SK-N-SH (cell line): ENCODE results near the gene SAMD15. TPM values are rescaled to one million over a fixed set of nuclear protein-coding genes. Genes with fewer than 3 reads are reported as not detected.

Experiments
- CTCF ChIA-PET: fragments of 300-600, 350-600 bp; formaldehyde crosslinking; extraction: SDS; loops from one replicate; lab custom pipeline; 2021; lab: Yijun Ruan, JAX
- POLR2A ChIA-PET: fragments of 350-600 bp; sonication (Branson Sonifier 250); formaldehyde crosslinking; extraction: SDS; loops from one replicate; lab custom pipeline; 2020; ENCODE audit warnings: antibody characterized with exemption, inconsistent platforms; lab: Yijun Ruan, JAX
- DNase-seq: peaks from one replicate; pipeline ENCODE4 v3.0.0; 2012
- H2AFZ ChIP-seq: fragments of 200-600 bp; sonication (generic); 2 replicates; pipeline ENCODE4 v1.8.1; 2016; ENCODE audit warnings: antibody characterized with exemption, mild to moderate bottlenecking, low read depth
- H3F3A ChIP-seq: fragments of 200-600 bp; sonication (generic); replicated peaks from 2 replicates; pipeline ENCODE3; 2016; ENCODE audit warnings: antibody characterized with exemption, mild to moderate bottlenecking; ENCODE audit not compliant: insufficient read depth
- H3K27ac ChIP-seq, 2 experiments: fragments of 200-500 bp in 1 of 2; fragments of 200-600 bp in 1 of 2; sonication (Bioruptor generic) in 1 of 2; sonication (generic), shearing (Covaris generic) in 1 of 2; 2 replicates each; pipeline versions ENCODE4 v1.5.1 to v1.6.1; 2014 to 2016; ENCODE audit warnings: low read depth in 2 of 2, inconsistent platforms in 1 of 2, low read length in 1 of 2, mild to moderate bottlenecking in 1 of 2, mixed read lengths in 1 of 2
- H3K27me3 ChIP-seq: fragments of 200-600 bp; sonication (generic), shearing (Covaris generic); 2 replicates; pipeline ENCODE4 v1.6.1; 2016; ENCODE audit warnings: mixed run types; ENCODE audit not compliant: insufficient read depth
- H3K36me3 ChIP-seq, 2 experiments: fragments of 200-500 bp in 1 of 2; fragments of 200-600 bp in 1 of 2; sonication (Bioruptor generic) in 1 of 2; sonication (generic) in 1 of 2; replicated peaks in 1 of 2; 2 replicates each; pipeline versions ENCODE3 to v1.5.1; 2014 to 2016; ENCODE audit warnings: low read length in 1 of 2, mild to moderate bottlenecking in 1 of 2; ENCODE audit not compliant: insufficient read depth in 2 of 2, control insufficient read depth in 1 of 2
- H3K4me1 ChIP-seq, 2 experiments: fragments of 200-500 bp in 1 of 2; fragments of 200-600 bp in 1 of 2; sonication (Bioruptor generic) in 1 of 2; sonication (generic), shearing (Covaris generic) in 1 of 2; 2 replicates each; pipeline versions ENCODE4 v1.5.1 to v1.6.1; 2014 to 2016; ENCODE audit warnings: low read depth in 1 of 2, low read length in 1 of 2, mixed run types in 1 of 2; ENCODE audit not compliant: insufficient read depth in 2 of 2, control insufficient read depth in 1 of 2
- H3K4me2 ChIP-seq: fragments of 200-600 bp; sonication (generic), shearing (Covaris generic); 2 replicates; pipeline ENCODE4 v1.6.1; 2017; ENCODE audit warnings: mixed run types
- H3K4me3 ChIP-seq, 2 experiments: fragments of 200-500 bp in 1 of 2; fragments of 200-600 bp in 1 of 2; sonication (Bioruptor generic) in 1 of 2; sonication (generic), shearing (Covaris generic) in 1 of 2; 2 replicates each; pipeline versions ENCODE4 v1.5.1 to v1.8.1; 2014 to 2016; ENCODE audit warnings: low read depth in 2 of 2, inconsistent platforms in 1 of 2, low read length in 1 of 2, mild to moderate bottlenecking in 1 of 2, mixed read lengths in 1 of 2, moderate library complexity in 1 of 2
- H3K79me2 ChIP-seq: fragments of 200-600 bp; sonication (generic); 2 replicates; pipeline ENCODE4 v1.8.1; 2017; ENCODE audit warnings: mild to moderate bottlenecking; ENCODE audit not compliant: insufficient read depth
- H3K9ac ChIP-seq: fragments of 200-600 bp; sonication (generic); 2 replicates; pipeline ENCODE4 v1.6.1; 2017; ENCODE audit warnings: mixed run types
- H3K9me2 ChIP-seq: fragments of 200-600 bp; sonication (generic); 2 replicates; pipeline ENCODE4 v1.6.1; 2017; ENCODE audit warnings: mixed run types
- H3K9me3 ChIP-seq: fragments of 200-600 bp; sonication (generic); 2 replicates; pipeline ENCODE4 v1.6.1; 2017; ENCODE audit warnings: mixed run types, mild to moderate bottlenecking, moderate library complexity
- H4K20me1 ChIP-seq: fragments of 200-600 bp; sonication (generic); 2 replicates; pipeline ENCODE4 v1.6.1; 2017; ENCODE audit warnings: mild to moderate bottlenecking, mixed run types; ENCODE audit not compliant: insufficient read depth
- CHD2 ChIP-seq: fragments of 150-350 bp; IDR thresholded peaks from 2 replicates; pipeline ENCODE4 v1.6.1; 2018; ENCODE audit warnings: low read length; ENCODE audit not compliant: partially characterized antibody
- EZH2phosphoT487 ChIP-seq: fragments of 200-600 bp; sonication (generic); IDR thresholded peaks from 2 replicates; pipeline ENCODE4 v1.6.1; 2017; ENCODE audit warnings: low read depth, mixed run types, mild to moderate bottlenecking, antibody characterized with exemption, moderate library complexity, borderline replicate concordance
- FOSL2 ChIP-seq: IDR thresholded peaks from 2 replicates; pipeline ENCODE4 v1.4.0; 2012; ENCODE audit warnings: low read depth, mild to moderate bottlenecking, moderate library complexity, borderline replicate concordance
- FOXJ3 ChIP-seq: sonication (generic); formaldehyde crosslinking; IDR thresholded peaks from 2 replicates; pipeline ENCODE4 v1.5.1; 2020; ENCODE audit warnings: mild to moderate bottlenecking, missing genetic modification reagents
- IRF3 ChIP-seq: fragments of 150-350 bp; IDR thresholded peaks from 2 replicates; pipeline ENCODE4 v1.6.1; 2016; ENCODE audit warnings: mild to moderate bottlenecking, low read depth, low read length
- MAX ChIP-seq: IDR thresholded peaks from 2 replicates; pipeline ENCODE4 v1.4.0; 2012; ENCODE audit warnings: low read depth
- PBX3 ChIP-seq: IDR thresholded peaks from 2 replicates; pipeline ENCODE4; 2012
- POLR2AphosphoS5 ChIP-seq: IDR thresholded peaks from 2 replicates; pipeline ENCODE4 v1.6.1; 2012; ENCODE audit warnings: low read depth, low read length
- REST ChIP-seq: IDR thresholded peaks from 2 replicates; pipeline ENCODE4 v1.6.1; 2012; ENCODE audit warnings: mild to moderate bottlenecking, low read depth, low read length, moderate library complexity
- RXRA ChIP-seq: IDR thresholded peaks from 2 replicates; pipeline ENCODE4 v1.4.0; 2012; ENCODE audit warnings: low read depth, mild to moderate bottlenecking, borderline replicate concordance
- SIN3A ChIP-seq: IDR thresholded peaks from 2 replicates; pipeline ENCODE4 v1.6.1; 2012; ENCODE audit warnings: low read depth, mild to moderate bottlenecking, low read length, moderate library complexity, borderline replicate concordance
- TCF12 ChIP-seq: IDR thresholded peaks from 2 replicates; pipeline ENCODE4 v1.4.0; 2012
- USF2 ChIP-seq: fragments of 150-350 bp; IDR thresholded peaks from 2 replicates; pipeline ENCODE4 v1.6.1; 2017; ENCODE audit warnings: antibody characterized with exemption, low read length, low read depth, borderline replicate concordance
- WGBS: methylation state at CpG from one replicate; pipeline ENCODE4 v1.1.6; 2017; ENCODE audit warnings: low lambda C conversion rate; 5-methylcytosine and 5-hydroxymethylcytosine counted together
- polyA plus RNA-seq, 3 experiments: library from polyadenylated mRNA; depleted of rRNA; stranded (reverse); fragments of >200 nt; gene quantifications; 2 replicates each; pipeline ENCODE4 v1.2.3, GENCODE V29; 2012

SAMD15 gene
- polyA plus RNA-seq, 1 of the 3 experiments (the other 2 are of a cell fraction), result 1.7 TPM

GRCh38 chr14:77400216-77400615 lies 23.0 kb downstream of the SAMD15 start:
- CTCF ChIA-PET, result no interaction called here

GRCh38 chr14:77403768-77404167 lies 26.6 kb downstream of the SAMD15 start:
- no peaks in the 10 kb centered on the region for H4K20me1 ChIP-seq
- no peaks in the 10 kb centered on the region for H3K79me2 ChIP-seq
- H3K27me3 ChIP-seq, result no peaks in the 10 kb centered on the region
- H3K9ac ChIP-seq, result no peak overlapping the region
- 86% methylated on average over 3 of the region's 3 CpGs for WGBS
- no peak for DNase-seq
- no peaks in the 10 kb centered on the region for H3K9me3 ChIP-seq
- H3K4me2 ChIP-seq, result no peak overlapping the region
- H3K4me3 ChIP-seq, result no peak overlapping the region
- no peaks in the 10 kb centered on the region for H3K4me1 ChIP-seq
- H3K9me2 ChIP-seq, result no peaks in the 10 kb centered on the region
- H3F3A ChIP-seq, result no peaks in the 10 kb centered on the region
- no peak overlapping the region for H2AFZ ChIP-seq
- no peak overlapping the region for H3K27ac ChIP-seq
- POLR2A ChIA-PET, result no interaction called here
- no peaks in the 10 kb centered on the region for H3K36me3 ChIP-seq
- TF ChIP-seq TCF12 (no peak), FOSL2 (no peak), IRF3 (no peak), REST (no peak), MAX (no peak), CHD2 (no peak), POLR2AphosphoS5 (no peak), RXRA (no peak), SIN3A (no peak)
- CTCF ChIA-PET, result no interaction called here

More at GRCh38 chr14:77400216-77400615, 23.0 kb downstream of the SAMD15 start:
- POLR2A ChIA-PET, result no interaction called here
- WGBS, result 66% methylated on average over 6 of the region's 6 CpGs
- no peak overlapping the region for H3K27ac ChIP-seq
- no peaks in the 10 kb centered on the region for H3F3A ChIP-seq
- no peak overlapping the region for H3K9ac ChIP-seq
- H2AFZ ChIP-seq, result no peak overlapping the region
- H3K4me1 ChIP-seq, result no peaks in the 10 kb centered on the region
- H3K4me3 ChIP-seq, result no peak overlapping the region
- H3K9me3 ChIP-seq, result no peaks in the 10 kb centered on the region
- no peaks in the 10 kb centered on the region for H3K79me2 ChIP-seq
- H3K4me2 ChIP-seq, result no peak overlapping the region
- no peak for DNase-seq
- no peak for TF ChIP-seq POLR2AphosphoS5
- no peak for TF ChIP-seq FOSL2
- TF ChIP-seq PBX3, result no peak
- TF ChIP-seq USF2, result no peak
- no peak for TF ChIP-seq EZH2phosphoT487
- TF ChIP-seq FOXJ3 (CRISPR knock-in tag), result no peak
- TF ChIP-seq, all 33 proteins: peak for 0
- H3K36me3 ChIP-seq, result no peaks in the 10 kb centered on the region
- no peaks in the 10 kb centered on the region for H3K9me2 ChIP-seq
- H3K27me3 ChIP-seq, result no peaks in the 10 kb centered on the region
- H4K20me1 ChIP-seq, result no peaks in the 10 kb centered on the region
